SU-DHL-6 (cell line): ENCODE data around the gene IZUMO4.

Source experiments
- H2AFZ ChIP-seq: fragments of 200-600 bp; sonication (generic); 2 replicates; pipeline ENCODE4 v1.6.1; 2014; ENCODE audit warnings: low read depth, mild to moderate bottlenecking, moderate library complexity, mixed read lengths, antibody characterized with exemption, low read length; ENCODE audit not compliant: severe bottlenecking
- H3F3A ChIP-seq: fragments of 200-600 bp; shearing (Covaris generic); 2 replicates; pipeline ENCODE4 v1.6.0; 2016; ENCODE audit warnings: antibody characterized with exemption, mild to moderate bottlenecking; ENCODE audit not compliant: insufficient read depth
- H3K27ac ChIP-seq: fragments of 200-600 bp; sonication (generic); 2 replicates; pipeline ENCODE4 v1.5.1; 2016; ENCODE audit warnings: low read depth, mild to moderate bottlenecking, low read length, moderate library complexity, mixed read lengths
- H3K27me3 ChIP-seq: fragments of 200-600 bp; sonication (generic), shearing (Covaris generic); 2 replicates; pipeline ENCODE4 v1.6.0; 2014; ENCODE audit warnings: mild to moderate bottlenecking, low read length
- H3K36me3 ChIP-seq: fragments of 200-600 bp; sonication (generic); 2 replicates; pipeline ENCODE4 v1.6.1; 2014; ENCODE audit warnings: mild to moderate bottlenecking, low read length, mixed read lengths
- H3K4me2 ChIP-seq: fragments of 300-600, 200-600 bp; shearing (Covaris generic), sonication (generic); 2 replicates; pipeline ENCODE4 v1.6.0; 2014; ENCODE audit warnings: low read length, low read depth, mild to moderate bottlenecking; ENCODE audit not compliant: poor library complexity, severe bottlenecking
- H3K4me3 ChIP-seq: fragments of 200-600 bp; sonication (generic); 2 replicates; pipeline ENCODE4 v1.5.1; 2014; ENCODE audit warnings: antibody characterized with exemption, low read length, mild to moderate bottlenecking, mixed read lengths; ENCODE audit not compliant: insufficient read depth, poor library complexity, severe bottlenecking
- H3K79me2 ChIP-seq: fragments of 200-600 bp; sonication (generic); 2 replicates; pipeline ENCODE4 v1.6.1; 2014; ENCODE audit warnings: mild to moderate bottlenecking, low read length, moderate library complexity; ENCODE audit not compliant: insufficient read depth
- H3K9ac ChIP-seq: fragments of 200-600 bp; sonication (generic); 2 replicates; pipeline ENCODE4 v1.7.0; 2014; ENCODE audit warnings: mild to moderate bottlenecking, low read length
- H3K9me2 ChIP-seq: fragments of 200-600 bp; sonication (generic); replicated peaks from 2 replicates; pipeline ENCODE4 v1.6.1; 2014; ENCODE audit warnings: low read length; ENCODE audit not compliant: insufficient read depth
- H3K9me3 ChIP-seq: fragments of 200-600 bp; sonication (generic); 2 replicates; pipeline ENCODE4 v1.6.1; 2014; ENCODE audit warnings: low read length, mixed read lengths; ENCODE audit not compliant: insufficient read depth
- H4K20me1 ChIP-seq: fragments of 200-600 bp; sonication (generic); 2 replicates; pipeline ENCODE4 v1.6.1; 2014; ENCODE audit warnings: low read depth, mild to moderate bottlenecking, antibody characterized with exemption, low read length, moderate library complexity, mixed read lengths
- CTCF ChIP-seq: fragments of 200-600 bp; sonication (generic); IDR thresholded peaks from one replicate; pipeline ENCODE4 v1.5.1; 2017; ENCODE audit warnings: antibody characterized with exemption, mild to moderate bottlenecking, low read length, moderate library complexity; ENCODE audit not compliant: insufficient read depth, poor library complexity, severe bottlenecking
- EZH2phosphoT487 ChIP-seq: fragments of 200-600 bp; sonication (generic), shearing (Covaris generic); conservative IDR thresholded peaks from 2 replicates; pipeline ENCODE4 v1.6.1; 2018; ENCODE audit warnings: mild to moderate bottlenecking, antibody characterized with exemption, low read length, moderate library complexity, mixed read lengths

The IZUMO4 gene

GRCh38 chr19:2056837-2057192 lies 39.9 kb upstream of the IZUMO4 start:
- Histone ChIP-seq H4K20me1 (no peaks in the 10 kb centered on the region), H3F3A (peaks cover 25% of the 10 kb centered on the region), H3K9me3 (no peaks in the 10 kb centered on the region), H3K4me2 (no peak overlapping the region), H3K36me3 (no peaks in the 10 kb centered on the region), H3K9me2 (no peaks in the 10 kb centered on the region), H3K27ac (no peak overlapping the region), H3K4me3 (no peak overlapping the region), H2AFZ (no peak overlapping the region), H3K27me3 (no peaks in the 10 kb centered on the region), H3K79me2 (no peaks in the 10 kb centered on the region), H3K9ac (no peak overlapping the region)
- TF ChIP-seq CTCF (no peak), EZH2phosphoT487 (no peak)

- H3K4me3 ChIP-seq = no peak overlapping the region
- H3K9ac ChIP-seq = no peak overlapping the region
- H3K27ac ChIP-seq = peak overlapping the region; percentile 59
- no peaks in the 10 kb centered on the region for H4K20me1 ChIP-seq
- no peak overlapping the region for H3K4me2 ChIP-seq
- no peaks in the 10 kb centered on the region for H3K36me3 ChIP-seq
- no peaks in the 10 kb centered on the region for H3K9me2 ChIP-seq
- H3K79me2 ChIP-seq = no peaks in the 10 kb centered on the region
- no peak overlapping the region for H2AFZ ChIP-seq
- H3F3A ChIP-seq = peaks cover 19% of the 10 kb centered on the region
- TF ChIP-seq EZH2phosphoT487 (no peak), CTCF (no peak)
- H3K27me3 ChIP-seq = no peaks in the 10 kb centered on the region
- H3K9me3 ChIP-seq = no peaks in the 10 kb centered on the region
These were observed 38.9 kb upstream of the IZUMO4 start for GRCh38 chr19:2057484-2058469.

- no peak overlapping the region for H3K4me3 ChIP-seq
- H3K9ac ChIP-seq = no peak overlapping the region
- H4K20me1 ChIP-seq = no peaks in the 10 kb centered on the region
- H3K4me2 ChIP-seq = no peak overlapping the region
- no peaks in the 10 kb centered on the region for H3K9me3 ChIP-seq
- H3F3A ChIP-seq = peaks cover 11% of the 10 kb centered on the region
- H2AFZ ChIP-seq = no peak overlapping the region
- H3K9me2 ChIP-seq = no peaks in the 10 kb centered on the region
- H3K27ac ChIP-seq = peak overlapping the region; percentile 59
- no peaks in the 10 kb centered on the region for H3K79me2 ChIP-seq
- no peaks in the 10 kb centered on the region for H3K27me3 ChIP-seq
- TF ChIP-seq CTCF (no peak), EZH2phosphoT487 (no peak)
- H3K36me3 ChIP-seq = no peaks in the 10 kb centered on the region
These were observed 37.9 kb upstream of the IZUMO4 start for GRCh38 chr19:2058570-2059421.
